HG03280 (cell line): Measurements from ENCODE around the gene CD2BP2.
A peak's percentile ranks its signal among the peaks of the same experiment; 100 is the strongest.
"Not testable (repeated sequence)": the region's sequence is repeated elsewhere in the genome, so short reads cannot be mapped to it uniquely, and the experiment has no call there.

Experiments
- ATAC-seq: cut with Tn5 transposase; IDR thresholded peaks from one replicate; pipeline ENCODE4 v1.9.1; 2021; ENCODE audit warnings: mild to moderate bottlenecking, moderate library complexity; ENCODE audit not compliant: unreplicated experiment

The CD2BP2 gene

DNA sequence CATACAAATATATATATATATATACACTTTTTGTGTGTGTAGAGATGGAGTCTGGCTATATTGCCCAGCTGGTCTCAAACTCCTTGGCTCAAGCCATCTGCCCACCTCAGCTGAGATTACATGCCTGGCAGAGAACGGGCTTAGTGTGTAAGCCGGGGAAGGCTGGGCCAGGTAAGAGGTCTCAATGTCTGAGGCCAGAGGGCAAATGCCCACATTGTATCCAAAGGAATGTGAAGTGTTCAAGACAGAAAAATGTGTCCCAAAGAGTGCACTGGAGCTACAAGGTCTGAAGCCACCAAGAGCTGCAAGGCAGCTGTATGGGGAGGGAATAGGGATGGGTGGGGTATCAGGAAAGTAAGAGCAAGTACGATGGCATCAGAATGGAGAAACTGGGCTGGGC, 8.8 kb downstream of the CD2BP2 start:
- no peak for ATAC-seq

DNA sequence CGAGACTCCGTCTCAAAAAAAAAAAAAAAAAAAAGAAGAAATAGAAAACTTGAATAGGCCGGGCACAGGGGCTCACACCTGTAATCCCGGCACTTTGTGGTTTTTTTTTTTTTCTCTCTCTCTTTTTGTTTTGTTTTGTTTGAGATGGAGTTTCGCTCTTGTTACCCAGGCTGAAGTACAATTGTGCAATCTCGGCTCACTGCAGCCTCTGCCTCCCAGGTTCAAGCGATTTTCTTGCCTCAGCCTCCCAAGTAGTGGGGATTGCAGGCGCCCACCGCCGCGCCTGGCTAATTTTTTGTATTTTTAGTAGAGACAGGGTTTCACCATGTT, 11.7 kb downstream of the CD2BP2 start:
- ATAC-seq, result not testable (repeated sequence)

- no peak for ATAC-seq
These were observed 12.2 kb downstream of the CD2BP2 start for GRCh38 chr16:30342751-30343490.

DNA sequence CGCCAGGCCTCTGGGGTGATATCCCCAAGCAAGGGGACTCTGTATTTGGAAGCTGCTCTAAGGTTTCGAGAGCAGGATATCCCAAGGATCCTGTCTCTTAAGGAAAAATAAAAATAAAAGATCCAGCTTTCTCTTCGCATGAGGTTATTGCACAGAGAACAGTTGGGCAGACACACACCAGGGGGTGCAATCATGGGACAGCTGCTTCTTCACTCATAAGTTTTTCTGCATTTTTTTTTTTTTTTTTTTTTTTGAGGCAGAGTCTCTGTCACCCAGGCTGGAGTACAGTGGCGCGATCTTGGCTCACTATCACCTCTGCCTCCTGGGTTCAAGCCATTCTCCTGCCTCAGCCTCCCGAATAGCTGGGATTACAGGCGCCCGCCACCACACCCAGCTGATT, 13.1 kb downstream of the CD2BP2 start:
- not testable (repeated sequence) for ATAC-seq

DNA sequence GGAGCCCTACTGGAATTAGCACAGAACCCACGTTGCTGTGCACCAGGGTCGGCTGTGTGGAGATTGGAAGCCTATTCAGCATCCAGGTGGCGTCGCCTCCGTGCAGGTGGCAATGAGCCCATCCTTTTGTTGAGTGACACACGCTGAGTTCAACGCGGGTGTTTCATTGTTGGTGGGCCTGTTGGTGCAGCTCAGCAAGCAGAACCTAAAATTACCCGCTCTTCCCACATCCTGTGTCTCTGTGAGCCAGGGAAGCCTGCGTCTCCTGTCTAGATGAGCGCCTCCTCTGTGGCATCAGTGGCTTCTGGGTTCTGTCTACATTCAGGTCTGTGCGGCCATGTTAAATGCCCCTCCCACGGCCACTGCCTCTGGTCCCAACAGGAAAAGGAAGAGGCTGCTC, 14.5 kb downstream of the CD2BP2 start:
- ATAC-seq, result no peak

DNA sequence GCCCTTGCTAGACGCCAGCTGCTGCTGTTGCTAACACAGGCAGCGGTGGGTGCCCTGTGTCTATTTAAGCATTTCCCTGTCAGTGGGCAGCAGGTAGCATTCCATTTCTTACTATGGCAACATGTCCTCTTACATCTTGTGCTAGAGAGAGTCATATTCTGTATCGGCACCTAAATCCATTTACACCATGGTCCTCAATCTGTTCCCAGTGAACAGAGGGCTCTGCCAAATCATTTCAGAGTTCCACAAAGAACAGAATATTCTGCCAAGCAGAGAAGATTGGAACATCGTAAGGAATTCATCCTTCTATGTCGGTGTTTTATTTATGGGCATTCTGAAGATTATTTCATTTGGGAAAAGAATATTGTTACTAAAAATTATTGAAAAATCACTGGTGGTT, 16.4 kb downstream of the CD2BP2 start:
- not testable (repeated sequence) for ATAC-seq

DNA sequence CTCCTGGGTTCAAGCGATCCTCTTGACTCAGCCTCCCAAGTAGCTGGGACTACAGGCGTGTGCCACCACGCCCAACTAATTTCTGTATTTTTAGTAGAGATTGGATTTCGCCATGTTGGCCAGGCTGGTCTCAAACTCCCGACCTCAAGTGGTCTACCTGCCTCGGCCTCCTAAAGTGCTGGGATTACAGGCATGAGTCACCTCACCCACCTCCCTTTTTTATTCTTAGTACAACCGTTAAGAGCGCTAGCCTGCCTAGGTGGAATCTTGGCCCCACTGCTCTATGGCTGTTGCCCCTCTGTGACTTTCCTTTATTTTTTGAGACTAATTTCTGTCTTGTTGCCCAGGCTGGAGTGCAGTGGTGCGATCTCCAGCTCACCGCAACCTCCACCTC, 17.1 kb downstream of the CD2BP2 start:
- ATAC-seq, result not testable (repeated sequence)

DNA sequence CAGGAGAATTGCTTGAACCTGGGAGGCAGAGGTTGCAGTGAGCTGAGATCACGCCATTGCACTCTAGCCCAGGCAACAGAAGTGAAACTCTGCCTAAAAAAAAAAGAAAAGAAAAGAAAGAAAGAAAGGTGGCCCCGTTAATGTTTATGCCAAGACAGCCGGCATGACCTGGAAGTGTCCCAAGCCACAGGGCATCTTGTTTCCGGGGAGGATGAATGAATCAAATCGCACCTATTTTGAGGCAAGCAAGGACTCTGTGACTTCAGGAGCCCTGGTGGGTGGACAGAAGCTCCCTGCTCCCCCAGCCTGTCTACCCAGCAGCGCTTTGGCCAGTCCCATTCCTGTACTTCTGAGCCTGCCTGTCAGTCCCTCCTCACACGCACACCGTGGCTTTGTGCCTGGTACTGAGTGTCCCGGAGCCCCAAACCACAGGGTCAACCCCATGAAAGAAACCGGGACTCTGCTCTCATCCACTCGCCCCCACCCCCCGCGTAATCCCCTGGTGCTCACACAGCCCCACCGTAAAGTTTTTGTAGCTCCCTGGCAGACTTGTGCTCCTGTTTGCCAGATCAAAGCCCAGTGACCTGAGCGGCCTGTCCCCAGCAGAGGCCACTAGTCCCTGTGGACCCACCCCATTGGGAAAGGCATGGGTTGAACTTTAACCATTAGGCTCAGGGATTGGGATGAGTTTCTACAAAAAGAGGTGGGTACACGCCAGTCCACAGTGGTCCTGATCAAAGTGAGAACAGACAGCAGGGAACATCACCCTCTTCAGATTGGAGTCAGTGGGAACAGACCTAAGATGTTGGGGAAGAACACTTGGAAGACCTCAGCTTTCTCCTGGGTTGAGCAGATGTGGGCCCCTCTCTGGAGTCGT, 19.3 kb downstream of the CD2BP2 start:
- ATAC-seq, result peak; percentile 7

- peak; percentile 81 for ATAC-seq
These were observed 20.0 kb downstream of the CD2BP2 start for GRCh38 chr16:30335028-30335597.

DNA sequence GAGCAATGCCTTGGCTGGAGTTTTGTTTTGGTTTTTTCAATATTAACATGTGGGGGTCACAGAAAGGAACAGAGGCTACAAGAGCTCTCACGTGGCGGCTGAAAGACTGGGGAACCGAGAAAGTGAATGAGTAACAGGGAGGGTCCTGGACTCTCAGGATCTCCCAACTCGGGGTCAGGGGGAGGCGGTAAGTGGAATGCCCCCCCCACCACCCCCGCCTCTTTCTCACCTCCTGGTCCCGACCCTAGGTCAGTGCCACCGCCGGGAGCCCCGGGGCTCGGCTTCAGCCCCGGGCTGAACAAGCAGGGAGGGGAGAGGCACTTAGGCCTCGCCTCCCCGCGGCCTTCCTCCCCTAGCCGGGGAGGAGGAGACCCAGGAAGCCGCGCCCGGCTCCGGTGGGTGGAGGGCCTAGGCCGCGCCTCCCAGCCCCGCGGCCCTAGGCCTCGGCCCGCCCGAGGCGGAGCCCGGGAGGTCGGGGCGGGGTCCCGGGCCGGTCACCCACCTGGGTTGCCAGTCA, 20.6 kb downstream of the CD2BP2 start:
- peak; percentile 84 for ATAC-seq

DNA sequence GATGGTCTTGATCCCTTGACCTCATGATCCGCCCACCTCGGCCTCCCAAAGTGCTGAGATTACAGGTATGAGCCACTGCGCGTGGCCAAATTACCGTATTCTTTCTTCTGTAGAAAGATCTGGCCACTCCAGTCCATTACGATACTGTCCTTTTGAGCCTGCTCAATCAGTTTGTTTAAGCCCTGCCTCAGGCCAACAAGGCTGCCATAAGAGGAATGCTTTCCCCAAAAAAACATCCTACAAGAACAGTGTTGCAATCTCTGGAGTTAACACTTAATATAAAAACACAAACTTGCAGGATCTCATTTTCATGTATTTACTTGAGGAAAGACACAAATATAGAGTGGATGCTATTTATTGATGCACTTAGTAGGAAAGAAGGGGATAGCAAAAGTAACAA, 30.9 kb downstream of the CD2BP2 start:
- not testable (repeated sequence) for ATAC-seq

- not testable (repeated sequence) for ATAC-seq
These were observed 36.5 kb downstream of the CD2BP2 start for GRCh38 chr16:30318647-30319046.

- not testable (repeated sequence) for ATAC-seq
These were observed 44.2 kb downstream of the CD2BP2 start for GRCh38 chr16:30310937-30311336.

GRCh38 chr16:30309255-30309654, 45.9 kb downstream of the CD2BP2 start:
- not testable (repeated sequence) for ATAC-seq
